Suprapubic skin (tissue), 4 donors: Measurements from ENCODE around the gene BRINP3. TPM values are rescaled to one million over a fixed set of nuclear protein-coding genes. Genes with fewer than 3 reads are reported as not detected.

Source experiments
- DNase-seq, 2 donors: peaks; one replicate each; pipeline ENCODE4 v3.0.0-alpha.2; 2019; ENCODE audit warnings: low spot score in 2 of 2
- H3K27ac ChIP-seq: fragments of 200-600 bp; sonication (generic); one replicate; pipeline ENCODE4 v1.5.1; 2019
- H3K27me3 ChIP-seq: fragments of 200-600 bp; sonication (generic); one replicate; pipeline ENCODE4 v1.5.1; 2019
- H3K36me3 ChIP-seq: fragments of 200-600 bp; sonication (generic); one replicate; pipeline ENCODE4 v1.5.1; 2019
- H3K4me1 ChIP-seq: fragments of 200-600 bp; sonication (generic); one replicate; pipeline ENCODE4 v1.5.1; 2019
- H3K4me3 ChIP-seq: fragments of 200-600 bp; sonication (generic); one replicate; pipeline ENCODE4 v1.5.1; 2019; ENCODE audit warnings: mild to moderate bottlenecking
- H3K9me3 ChIP-seq: fragments of 200-600 bp; sonication (generic); one replicate; pipeline ENCODE4 v1.5.1; 2019
- EP300 ChIP-seq: sonication (generic); formaldehyde crosslinking; IDR thresholded peaks from one replicate; pipeline ENCODE4 v1.6.1; 2017; ENCODE audit warnings: antibody characterized with exemption
- POLR2A ChIP-seq, 2 donors: fragments of 450-650 bp; IDR thresholded peaks; one replicate each; pipeline ENCODE4 v1.6.1; 2017; ENCODE audit warnings: antibody characterized with exemption in 2 of 2, mild to moderate bottlenecking in 2 of 2, moderate library complexity in 2 of 2
- POLR2AphosphoS5 ChIP-seq, 3 donors: sonication (generic); formaldehyde crosslinking; IDR thresholded peaks; one replicate each; pipeline ENCODE4 v1.6.1; 2017; ENCODE audit warnings: antibody characterized with exemption in 3 of 3
- WGBS: methylation state at CpG from one replicate; pipeline ENCODE4 v1.1.5; 2018; 5-methylcytosine and 5-hydroxymethylcytosine counted together
- total RNA-seq, 4 donors: library from RNA; depleted of rRNA; stranded (reverse); fragments of >200 nt; gene quantifications; one replicate each; pipeline ENCODE4 v1.1.0, GENCODE V29; 2016
- TF ChIP-seq, protein P1 (sequence below), 2 donors: fragments of 200-600 bp in 1 of 2; fragments of 450-650 bp in 1 of 2; sonication (generic) in 1 of 2; IDR thresholded peaks; one replicate each; pipeline ENCODE4 v1.5.1; 2016 to 2019; ENCODE audit warnings: antibody characterized with exemption in 2 of 2, mild to moderate bottlenecking in 1 of 2, moderate library complexity in 1 of 2

BRINP3 gene
- total RNA-seq, 4 donors from 2014 or later = 0.13 to 0.53 TPM; not detected in 2

DNA sequence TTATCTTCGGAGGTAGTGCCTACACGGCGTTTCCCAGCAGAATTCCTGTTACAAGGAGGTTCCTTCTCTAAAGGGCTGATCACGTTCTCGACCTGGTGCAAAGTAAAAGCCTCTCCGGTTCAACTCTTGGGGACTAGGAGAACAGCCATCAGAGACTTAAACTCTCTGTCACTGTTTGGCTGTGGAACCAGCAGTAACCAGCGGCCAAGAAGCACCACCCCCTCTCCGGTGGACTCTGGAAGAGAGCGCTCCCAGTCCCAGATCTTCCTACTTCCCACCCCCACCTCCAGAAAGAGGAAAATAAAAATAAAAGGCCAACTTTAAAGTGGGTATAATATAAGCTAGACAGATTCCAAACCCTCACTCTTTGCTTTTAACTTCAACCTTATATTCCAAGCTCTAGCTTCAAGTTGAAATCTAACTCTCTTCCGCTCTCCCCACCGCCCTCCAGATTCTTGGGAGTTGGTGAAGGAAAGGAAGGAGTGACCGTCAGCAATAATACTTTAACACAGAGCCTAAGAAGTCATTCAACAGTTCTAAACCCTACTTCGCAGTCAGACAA, 2.9 kb downstream of the BRINP3 start:
- H3K4me3 ChIP-seq = peak overlapping the region; percentile 21
- no peak overlapping the region for H3K27ac ChIP-seq
- H3K9me3 ChIP-seq = no peaks in the 10 kb centered on the region
- peaks cover 53% of the 10 kb centered on the region for H3K27me3 ChIP-seq
- no peaks in the 10 kb centered on the region for H3K36me3 ChIP-seq
- no peak for DNase-seq
- TF ChIP-seq POLR2A (IDR thresholded peaks at IDR 0.05) (no peak), EP300 (no peak), POLR2AphosphoS5 (IDR thresholded peaks at IDR 0.05) (no peak)
- TF ChIP-seq, protein P1, sequence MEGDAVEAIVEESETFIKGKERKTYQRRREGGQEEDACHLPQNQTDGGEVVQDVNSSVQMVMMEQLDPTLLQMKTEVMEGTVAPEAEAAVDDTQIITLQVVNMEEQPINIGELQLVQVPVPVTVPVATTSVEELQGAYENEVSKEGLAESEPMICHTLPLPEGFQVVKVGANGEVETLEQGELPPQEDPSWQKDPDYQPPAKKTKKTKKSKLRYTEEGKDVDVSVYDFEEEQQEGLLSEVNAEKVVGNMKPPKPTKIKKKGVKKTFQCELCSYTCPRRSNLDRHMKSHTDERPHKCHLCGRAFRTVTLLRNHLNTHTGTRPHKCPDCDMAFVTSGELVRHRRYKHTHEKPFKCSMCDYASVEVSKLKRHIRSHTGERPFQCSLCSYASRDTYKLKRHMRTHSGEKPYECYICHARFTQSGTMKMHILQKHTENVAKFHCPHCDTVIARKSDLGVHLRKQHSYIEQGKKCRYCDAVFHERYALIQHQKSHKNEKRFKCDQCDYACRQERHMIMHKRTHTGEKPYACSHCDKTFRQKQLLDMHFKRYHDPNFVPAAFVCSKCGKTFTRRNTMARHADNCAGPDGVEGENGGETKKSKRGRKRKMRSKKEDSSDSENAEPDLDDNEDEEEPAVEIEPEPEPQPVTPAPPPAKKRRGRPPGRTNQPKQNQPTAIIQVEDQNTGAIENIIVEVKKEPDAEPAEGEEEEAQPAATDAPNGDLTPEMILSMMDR (IDR thresholded peaks at IDR 0.05) = no peak
- WGBS = 9% methylated on average over 13 of the region's 13 CpGs
- H3K4me1 ChIP-seq = peaks cover 34% of the 10 kb centered on the region

DNA sequence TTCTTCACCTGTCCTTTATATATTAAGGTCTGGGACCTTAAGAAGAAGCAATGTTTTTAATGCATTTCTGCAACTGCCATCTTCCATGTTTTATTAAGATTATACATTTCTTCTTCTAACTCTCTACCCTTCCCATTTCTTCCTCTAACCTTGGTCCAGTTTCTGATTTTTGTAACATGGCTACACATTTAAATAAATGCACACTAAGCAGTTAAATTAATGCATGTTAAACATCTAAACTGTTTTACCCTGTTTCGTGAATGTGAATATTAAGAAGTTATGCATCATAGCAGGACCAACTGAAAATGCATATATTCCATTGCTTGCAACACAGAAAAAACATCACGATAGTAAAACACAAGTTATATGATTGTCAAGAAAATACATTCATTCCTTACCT, 3.7 kb downstream of the BRINP3 start:
- Histone ChIP-seq H3K9me3 (no peaks in the 10 kb centered on the region), H3K4me3 (no peak overlapping the region), H3K4me1 (peaks cover 28% of the 10 kb centered on the region), H3K36me3 (no peaks in the 10 kb centered on the region), H3K27me3 (peaks cover 46% of the 10 kb centered on the region), H3K27ac (no peak overlapping the region)
- TF ChIP-seq POLR2A (IDR thresholded peaks at IDR 0.05) (no peak), EP300 (no peak), POLR2AphosphoS5 (IDR thresholded peaks at IDR 0.05) (no peak)
- TF ChIP-seq, protein P1 (IDR thresholded peaks at IDR 0.05) = no peak
- no peak for DNase-seq
- WGBS = 61% methylated on average over 2 of the region's 2 CpGs

DNA sequence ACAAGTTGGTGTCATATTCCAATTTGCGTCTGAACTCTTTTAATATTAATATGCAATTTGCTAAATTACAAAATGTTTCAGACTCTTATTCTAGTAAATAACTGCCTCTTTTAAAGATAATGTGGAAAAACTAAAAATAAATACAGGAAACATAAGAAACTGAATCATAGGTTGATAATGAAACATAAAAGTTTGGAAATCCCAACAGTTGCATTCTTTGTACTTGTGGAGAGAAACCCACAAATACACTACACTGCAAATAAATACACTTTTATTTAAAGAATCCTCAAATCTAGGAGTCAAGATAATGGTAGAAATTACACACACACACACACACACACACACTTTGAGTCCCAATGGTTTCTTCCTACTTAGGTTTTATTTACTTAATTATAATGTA, 5.2 kb downstream of the BRINP3 start:
- H3K9me3 ChIP-seq = no peaks in the 10 kb centered on the region
- TF ChIP-seq, protein P1 (IDR thresholded peaks at IDR 0.05) = no peak
- TF ChIP-seq POLR2AphosphoS5 (IDR thresholded peaks at IDR 0.05) (no peak), POLR2A (IDR thresholded peaks at IDR 0.05) (no peak), EP300 (no peak)
- no peak overlapping the region for H3K27ac ChIP-seq
- H3K27me3 ChIP-seq = peaks cover 34% of the 10 kb centered on the region
- H3K36me3 ChIP-seq = no peaks in the 10 kb centered on the region
- peaks cover 15% of the 10 kb centered on the region for H3K4me1 ChIP-seq
- H3K4me3 ChIP-seq = no peak overlapping the region
- 75% methylated on average over 1 of the region's 1 CpG for WGBS
- no peak for DNase-seq

DNA sequence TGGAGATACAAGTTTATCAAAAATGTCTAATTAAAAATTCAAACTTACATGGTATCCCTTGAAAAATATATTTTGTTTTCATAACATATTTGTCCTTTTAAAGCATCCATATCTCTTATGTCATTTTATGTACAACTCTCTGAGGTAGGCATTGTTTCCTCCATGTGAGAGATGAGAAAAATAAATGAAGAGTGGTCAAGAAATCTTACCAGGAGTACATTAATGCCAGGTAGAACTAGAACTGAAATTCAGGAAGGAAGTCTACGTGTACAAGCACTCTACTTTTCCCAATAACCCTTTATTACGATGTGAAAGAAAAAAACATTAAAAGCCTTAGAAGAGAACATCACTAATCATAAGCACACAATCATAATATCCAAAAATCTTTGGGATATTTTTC, 5.6 kb downstream of the BRINP3 start:
- Histone ChIP-seq H3K9me3 (no peaks in the 10 kb centered on the region), H3K36me3 (no peaks in the 10 kb centered on the region), H3K4me1 (peaks cover 14% of the 10 kb centered on the region), H3K27ac (no peak overlapping the region), H3K4me3 (no peak overlapping the region), H3K27me3 (peaks cover 30% of the 10 kb centered on the region)
- TF ChIP-seq EP300 = no peak
- DNase-seq = no peak
- 71% methylated on average over 2 of the region's 2 CpGs for WGBS

DNA sequence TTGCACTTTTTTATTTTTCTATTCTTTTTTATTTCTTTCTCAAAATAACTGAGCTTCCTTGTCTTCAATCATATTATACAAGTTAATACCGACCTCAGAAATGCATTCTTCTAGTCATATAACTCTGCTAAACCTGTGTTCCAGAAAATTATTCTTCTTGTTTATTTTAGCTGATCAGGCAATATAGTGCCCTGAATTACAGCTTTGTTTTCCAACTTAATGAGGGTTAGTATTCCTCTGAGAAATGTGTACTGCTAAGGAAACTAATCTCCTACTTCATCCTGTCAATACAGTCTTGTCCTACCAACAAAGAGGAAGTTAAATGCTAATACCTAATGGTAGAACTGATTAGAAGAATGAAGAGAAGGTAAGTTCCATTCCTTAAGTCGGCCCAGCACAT, 13.0 kb downstream of the BRINP3 start:
- Histone ChIP-seq H3K27ac (no peak overlapping the region), H3K4me3 (no peak overlapping the region), H3K36me3 (no peaks in the 10 kb centered on the region), H3K27me3 (no peaks in the 10 kb centered on the region), H3K9me3 (no peaks in the 10 kb centered on the region), H3K4me1 (no peaks in the 10 kb centered on the region)
- whole genome bisulfite sequencing = 58% methylated on average over 2 of the region's 2 CpGs
- no peak for DNase-seq
- TF ChIP-seq POLR2A (IDR thresholded peaks at IDR 0.05) (no peak), POLR2AphosphoS5 (IDR thresholded peaks at IDR 0.05) (no peak), EP300 (no peak)
- TF ChIP-seq, protein P1 (IDR thresholded peaks at IDR 0.05) = no peak

DNA sequence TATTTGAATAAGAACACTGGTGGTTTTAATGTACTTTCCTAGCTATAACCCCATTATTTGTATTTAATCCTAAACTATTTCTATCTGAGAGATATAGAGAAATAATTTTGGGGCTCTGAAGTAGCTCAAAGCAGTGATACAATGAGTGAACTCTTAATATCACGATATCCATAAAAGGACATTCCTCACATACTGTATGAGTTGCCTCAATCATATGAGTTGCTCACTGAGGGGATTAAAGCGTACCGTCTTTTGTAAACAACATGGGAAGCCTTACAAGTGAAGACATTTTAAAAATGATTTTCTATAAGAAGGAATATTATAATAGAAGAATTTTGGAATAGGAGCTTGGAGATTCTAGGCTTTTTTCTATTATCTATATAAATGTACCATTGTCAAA, 21.5 kb downstream of the BRINP3 start:
- Histone ChIP-seq H3K9me3 (no peaks in the 10 kb centered on the region), H3K4me1 (no peaks in the 10 kb centered on the region), H3K36me3 (no peaks in the 10 kb centered on the region), H3K27me3 (no peaks in the 10 kb centered on the region), H3K27ac (no peak overlapping the region), H3K4me3 (no peak overlapping the region)
- DNase-seq = no peak
- no peak for TF ChIP-seq EP300
- no peak for TF ChIP-seq POLR2AphosphoS5 (IDR thresholded peaks at IDR 0.05)
- 83% methylated on average over 3 of the region's 3 CpGs for WGBS
